T-helper 2 cell treated with Interferon-gamma antibody and Interleukin-4, amounts not matched to agents 100 ng/mL and 5 ng/mL, for 36 hours (primary cell): ENCODE results near the gene RAB4B. TPM values are rescaled to one million over a fixed set of nuclear protein-coding genes. Genes with fewer than 3 reads are reported as not detected.
"Not testable (repeated sequence)": the region's sequence is repeated elsewhere in the genome, so short reads cannot be mapped to it uniquely, and the experiment has no call there.

ENCODE experiments used
- intact Hi-C: fragments of 100-400 bp; cut with micrococcal nuclease; formaldehyde crosslinking; loops from one replicate; pipeline ENCODE4 v1.15.1; 2023
- total RNA-seq: library from RNA; stranded (reverse); gene quantifications from 2 replicates; pipeline ENCODE4 v1.2.3, GENCODE V29; 2022

The RAB4B gene
- total RNA-seq, 1 donor from 2014 or later, result 45.6 TPM

DNA sequence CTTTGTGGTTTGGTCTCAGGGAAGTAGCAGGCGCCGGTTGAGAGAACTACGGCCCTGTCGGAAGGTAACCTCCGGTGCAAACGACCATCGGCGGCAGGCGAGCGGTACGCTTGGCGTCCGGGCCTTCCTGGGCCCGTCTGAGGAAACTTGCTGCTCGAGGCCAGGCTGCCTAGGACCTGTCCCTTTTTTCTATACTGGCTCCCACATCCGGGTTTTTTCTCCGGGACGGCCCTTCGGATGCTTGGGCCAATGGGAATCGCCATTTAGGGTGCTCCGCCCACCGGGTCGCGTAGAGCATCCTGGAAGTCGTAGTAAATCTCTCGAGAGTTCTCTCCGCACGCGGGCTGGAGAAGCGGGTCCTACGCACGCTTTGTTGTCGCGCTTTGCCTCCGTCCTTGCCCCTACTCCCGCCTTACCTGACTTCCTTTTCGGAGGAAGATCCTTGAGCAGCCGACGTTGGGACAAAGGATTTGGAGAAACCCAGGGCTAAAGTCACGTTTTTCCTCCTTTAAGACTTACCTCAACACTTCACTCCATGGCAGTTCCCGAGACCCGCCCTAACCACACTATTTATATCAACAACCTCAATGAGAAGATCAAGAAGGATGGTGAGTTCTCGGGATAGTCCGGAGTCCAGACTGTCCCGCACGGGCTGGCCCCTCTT, 27.0 kb upstream of the RAB4B start, which contains the start of gene SNRPA:
Gene SNRPA, plus strand, starts transcription at position 330 of the 664 bp plus-strand sequence. Its CDS starts 206 bp downstream, at position 536.
- intact Hi-C loops, result loop anchor here (1.0 to 5.0 kb wide), 7 partner anchors 26 to 139 kb away; partner anchors contain the start of gene NUMBL

DNA sequence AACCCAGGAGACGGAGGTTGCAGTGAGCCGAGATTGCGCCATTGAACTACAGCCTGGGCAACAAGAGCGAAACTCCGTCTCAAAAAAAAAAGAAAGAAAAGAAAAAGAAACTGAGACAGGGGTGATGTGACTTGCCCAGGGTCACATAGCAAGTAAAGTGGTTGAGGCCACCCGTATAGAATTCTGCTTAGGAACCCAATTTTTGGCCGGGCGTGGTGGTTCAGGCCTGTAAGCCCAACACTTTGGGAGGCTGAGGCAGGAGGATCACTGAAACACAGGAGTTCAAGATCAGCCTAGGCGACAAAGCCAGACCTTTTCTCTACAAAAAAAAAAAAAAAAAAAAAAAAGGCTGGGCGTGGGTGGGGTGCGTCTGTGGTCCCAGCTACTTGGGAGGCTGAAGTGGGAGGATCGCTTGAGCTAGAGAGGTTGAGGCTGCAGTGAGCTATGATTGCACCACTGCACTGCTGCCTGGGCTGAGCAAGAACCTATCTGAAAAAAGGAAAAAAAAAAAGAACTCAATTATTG, 25.7 kb upstream of the RAB4B start:
- intact Hi-C loops, result loop anchor here (5.0 kb wide), 1 partner anchor 140 kb away; no protein-coding TSS in a partner anchor

DNA sequence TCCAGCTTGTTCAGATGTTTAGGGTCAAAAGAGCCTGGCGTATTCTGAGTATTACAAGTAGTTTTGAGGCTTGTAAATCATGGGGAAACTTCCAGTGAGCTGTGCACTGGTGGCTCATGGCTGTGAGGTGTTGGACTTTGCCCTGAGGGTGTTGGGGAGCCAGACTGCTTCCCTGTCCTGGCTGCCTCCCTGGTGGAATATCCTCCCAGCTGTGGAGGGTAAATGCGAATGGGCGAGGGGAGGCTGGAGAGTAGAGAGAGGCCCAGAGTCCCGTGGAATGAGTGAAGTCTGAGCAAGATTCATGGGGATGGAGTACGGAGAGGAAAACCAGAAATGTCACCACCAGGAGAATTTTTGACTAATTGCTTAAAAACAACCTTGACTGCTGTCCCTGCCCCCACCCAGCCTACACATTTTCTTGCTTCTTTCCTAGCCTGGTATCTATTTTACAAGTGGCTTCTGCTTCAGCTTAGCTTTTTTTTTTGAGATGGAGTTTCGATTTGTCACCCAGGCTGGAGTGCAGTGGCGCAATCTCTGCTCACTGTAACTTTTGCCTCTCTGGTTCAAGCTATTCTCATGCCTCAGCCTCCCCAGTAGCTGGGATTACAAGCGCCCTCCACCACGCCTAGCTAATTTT, 23.3 kb upstream of the RAB4B start:
- intact Hi-C loops, result loop anchor here (5.0 kb wide), 1 partner anchor 142 kb away; no protein-coding TSS in a partner anchor

DNA sequence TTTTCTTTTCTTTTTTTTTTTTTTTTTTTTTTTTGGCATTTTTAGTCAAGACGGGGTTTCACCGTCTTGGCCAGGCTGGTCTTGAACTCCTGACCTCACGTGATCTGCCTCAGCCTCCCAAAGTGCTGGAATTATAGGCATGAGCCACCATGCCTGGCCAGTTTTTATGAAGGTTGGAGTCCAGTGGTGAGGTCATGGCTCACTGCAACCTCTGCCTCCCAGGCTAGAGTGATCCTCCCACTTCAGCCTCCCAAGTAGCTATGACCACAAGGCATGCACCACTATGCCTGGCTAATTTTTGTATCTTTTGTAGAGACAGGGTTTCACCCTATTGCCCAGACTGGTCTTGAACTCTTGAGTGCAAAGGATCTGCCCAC, 22.8 kb upstream of the RAB4B start:
- intact Hi-C loops, result no loop called here

DNA sequence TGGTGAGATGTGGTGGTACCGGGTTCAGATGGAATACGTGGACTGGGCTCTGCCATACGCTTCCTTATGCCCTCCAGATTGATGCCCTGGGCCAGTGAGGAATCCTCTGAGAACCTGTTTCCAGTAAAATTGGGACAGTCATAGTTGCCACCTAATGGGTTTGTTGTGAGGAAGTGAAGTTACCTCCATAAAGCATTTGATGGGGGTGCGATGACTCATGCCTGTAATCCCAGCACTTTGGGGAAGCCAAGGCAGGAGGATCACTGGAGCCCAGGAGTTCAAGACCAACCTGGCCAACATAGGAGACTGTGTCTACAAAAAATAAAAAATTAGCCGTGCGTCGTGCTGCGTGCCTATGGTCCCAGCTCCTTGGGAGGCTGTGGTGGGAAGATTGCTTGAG, 22.3 kb upstream of the RAB4B start:
- intact Hi-C loops, result no loop called here

DNA sequence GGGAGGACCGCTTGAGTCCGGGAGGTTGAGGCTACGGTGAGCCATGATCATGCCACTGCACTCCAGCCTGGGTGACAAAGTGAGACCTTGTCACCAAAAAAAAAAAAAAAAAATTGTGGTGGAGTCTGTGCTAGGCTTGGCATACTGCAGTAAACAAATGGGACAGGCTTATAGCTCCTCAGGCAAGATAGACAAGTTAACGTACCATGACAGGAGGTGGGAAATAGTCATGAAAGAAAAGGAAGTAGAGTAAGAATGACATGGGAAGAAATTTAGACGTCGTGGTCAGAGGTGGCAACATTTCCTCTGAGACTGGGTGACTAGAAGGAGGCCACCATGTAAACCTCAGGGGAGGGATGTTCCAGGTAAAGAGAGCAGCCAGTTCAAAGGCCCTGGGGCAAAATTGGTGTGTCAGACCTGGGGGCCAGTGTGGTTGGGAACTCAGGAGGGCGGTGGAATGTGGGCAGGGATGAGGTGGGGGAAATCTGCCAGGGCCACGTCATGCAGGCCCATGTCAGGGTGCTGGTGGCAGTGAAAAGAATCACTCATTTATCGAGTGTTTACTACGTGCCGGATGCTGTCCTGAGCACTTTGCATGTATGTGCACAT, 21.4 kb upstream of the RAB4B start:
- intact Hi-C loops, result no loop called here

DNA sequence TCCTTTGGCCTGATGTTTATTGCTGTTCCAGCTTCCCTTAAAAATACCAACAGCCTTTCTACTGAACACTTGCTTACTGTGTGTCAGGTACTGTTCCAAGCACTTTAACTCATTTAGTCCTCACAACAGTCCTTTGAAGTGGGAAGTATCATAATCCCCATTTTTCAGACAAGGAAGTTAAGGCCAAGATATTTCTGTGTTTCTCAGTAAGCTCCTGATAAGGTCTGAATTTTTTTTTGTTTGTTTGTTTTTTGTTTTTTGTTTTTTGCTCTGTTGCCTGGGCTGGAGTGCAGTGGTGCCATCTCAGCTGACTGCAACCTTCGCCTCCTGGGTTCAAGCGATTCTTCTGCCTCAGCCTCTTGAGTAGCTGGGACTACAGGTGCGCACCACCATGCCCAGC, 19.6 kb upstream of the RAB4B start:
- intact Hi-C loops, result no loop called here

DNA sequence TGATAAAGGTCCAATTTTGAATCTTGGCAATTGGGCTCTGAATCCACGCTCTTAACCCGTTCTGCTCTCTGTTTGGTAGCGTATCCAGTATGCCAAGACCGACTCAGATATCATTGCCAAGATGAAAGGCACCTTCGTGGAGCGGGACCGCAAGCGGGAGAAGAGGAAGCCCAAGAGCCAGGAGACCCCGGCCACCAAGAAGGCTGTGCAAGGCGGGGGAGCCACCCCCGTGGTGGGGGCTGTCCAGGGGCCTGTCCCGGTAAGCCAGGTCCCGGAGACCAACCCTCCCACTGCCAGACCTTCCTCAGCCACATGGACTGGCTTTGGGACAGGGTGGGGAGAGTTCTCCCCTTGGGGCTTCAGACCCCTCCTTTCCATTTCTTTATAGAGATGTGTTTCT, 18.7 kb upstream of the RAB4B start:
- intact Hi-C loops, result no loop called here

DNA sequence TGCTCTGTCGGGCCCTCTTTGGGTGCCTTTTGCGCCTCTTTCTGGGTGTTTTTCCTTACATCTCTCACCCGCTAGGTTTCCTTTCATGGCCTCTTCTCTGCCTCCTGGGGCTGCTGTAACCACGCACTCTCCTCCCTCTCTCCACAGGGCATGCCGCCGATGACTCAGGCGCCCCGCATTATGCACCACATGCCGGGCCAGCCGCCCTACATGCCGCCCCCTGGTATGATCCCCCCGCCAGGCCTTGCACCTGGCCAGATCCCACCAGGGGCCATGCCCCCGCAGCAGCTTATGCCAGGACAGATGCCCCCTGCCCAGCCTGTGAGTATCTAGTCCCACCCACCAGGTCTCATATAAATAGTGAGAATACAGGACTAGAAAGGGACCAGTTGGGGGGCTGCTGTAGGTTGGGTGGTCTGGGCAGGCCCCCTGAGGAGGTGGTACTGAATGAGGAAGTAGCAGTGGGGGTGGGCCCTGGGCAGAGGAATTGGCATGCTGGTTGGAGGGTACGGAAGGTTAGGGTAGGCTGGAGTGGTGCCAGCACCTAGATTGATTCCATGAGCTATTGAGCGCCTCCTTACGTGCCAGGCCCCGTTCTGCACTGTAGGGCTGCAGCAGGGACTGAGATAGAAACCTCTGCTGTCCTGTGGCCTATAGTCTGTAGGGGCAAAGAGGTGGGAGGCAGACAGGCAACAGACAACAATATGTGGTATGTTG, 15.1 kb upstream of the RAB4B start:
- intact Hi-C loops, result no loop called here

DNA sequence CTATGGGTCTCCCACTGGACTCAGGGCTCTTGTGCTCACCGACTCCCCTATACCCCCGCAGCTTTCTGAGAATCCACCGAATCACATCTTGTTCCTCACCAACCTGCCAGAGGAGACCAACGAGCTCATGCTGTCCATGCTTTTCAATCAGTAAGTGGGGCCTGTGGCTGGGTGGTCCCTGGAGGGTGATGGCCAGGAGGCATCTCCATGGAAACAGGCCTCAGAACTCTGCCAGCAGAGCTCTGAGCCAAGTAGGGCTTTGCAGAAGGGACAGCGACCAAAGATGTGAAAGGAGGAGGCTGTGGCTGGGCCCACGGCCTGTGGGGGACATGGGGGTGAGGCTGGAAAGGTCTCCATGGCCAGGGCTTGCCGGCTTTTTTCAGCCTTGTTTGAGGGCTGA, 14.5 kb upstream of the RAB4B start:
- intact Hi-C loops, result no loop called here

DNA sequence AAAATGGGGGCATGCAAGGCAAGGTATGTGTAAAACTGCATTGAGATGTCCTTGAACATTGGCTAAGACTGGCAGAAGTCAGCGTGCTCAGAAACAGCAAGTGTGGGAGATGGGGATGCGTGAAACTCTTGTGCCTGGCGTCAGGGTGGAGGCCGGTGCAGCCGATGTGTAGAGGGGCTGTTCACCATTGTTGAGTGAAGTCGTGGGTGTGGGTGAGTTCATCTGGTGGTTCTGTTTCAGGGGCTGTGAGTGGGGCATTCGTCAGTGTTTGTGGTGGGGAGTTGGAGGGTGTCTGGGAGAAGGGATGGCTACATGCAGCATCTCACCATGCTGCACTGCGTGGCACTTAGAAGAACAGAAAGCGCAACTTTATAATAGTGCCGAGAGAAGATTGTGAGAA, 14.1 kb upstream of the RAB4B start:
- intact Hi-C loops, result no loop called here

DNA sequence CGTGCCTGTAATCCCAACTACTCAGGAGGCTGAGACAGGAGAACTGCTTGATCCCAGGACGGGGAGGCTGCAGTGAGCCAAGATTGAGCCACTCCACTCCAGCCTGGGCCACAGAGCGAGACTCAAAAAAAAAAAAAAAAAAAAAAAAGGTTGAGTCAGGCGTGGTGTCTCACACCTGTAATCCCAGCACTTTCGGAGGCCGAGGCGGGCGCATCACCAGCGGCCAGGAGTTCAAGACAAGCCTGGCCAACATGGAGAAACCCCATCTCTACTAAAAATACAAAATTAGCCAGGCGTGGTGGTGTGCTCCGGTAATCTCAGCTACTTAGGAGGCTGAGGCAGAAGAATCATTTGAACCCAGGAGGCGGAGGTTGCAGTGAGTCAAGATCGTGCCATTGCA, 11.7 kb upstream of the RAB4B start:
- intact Hi-C loops, result not testable (repeated sequence)

DNA sequence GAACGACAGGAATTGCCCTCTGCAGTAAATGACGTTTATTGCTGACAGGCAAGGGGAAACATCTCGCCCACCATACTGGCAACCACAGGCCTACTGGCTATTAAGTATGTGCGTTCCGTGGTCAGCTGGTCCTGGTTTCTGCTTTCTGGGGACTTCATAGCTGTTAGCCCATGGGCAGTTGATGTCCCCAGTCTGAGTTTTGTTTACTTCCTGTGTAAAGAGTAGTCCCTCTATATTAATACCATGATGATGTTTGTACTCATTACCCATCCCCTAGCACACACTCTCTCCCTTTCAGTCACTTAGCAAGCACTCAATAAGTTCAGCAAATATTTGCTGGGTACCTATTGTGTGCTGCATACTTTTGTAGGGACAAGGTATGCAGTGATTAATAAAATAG, 9.2 kb upstream of the RAB4B start:
- intact Hi-C loops, result no loop called here

DNA sequence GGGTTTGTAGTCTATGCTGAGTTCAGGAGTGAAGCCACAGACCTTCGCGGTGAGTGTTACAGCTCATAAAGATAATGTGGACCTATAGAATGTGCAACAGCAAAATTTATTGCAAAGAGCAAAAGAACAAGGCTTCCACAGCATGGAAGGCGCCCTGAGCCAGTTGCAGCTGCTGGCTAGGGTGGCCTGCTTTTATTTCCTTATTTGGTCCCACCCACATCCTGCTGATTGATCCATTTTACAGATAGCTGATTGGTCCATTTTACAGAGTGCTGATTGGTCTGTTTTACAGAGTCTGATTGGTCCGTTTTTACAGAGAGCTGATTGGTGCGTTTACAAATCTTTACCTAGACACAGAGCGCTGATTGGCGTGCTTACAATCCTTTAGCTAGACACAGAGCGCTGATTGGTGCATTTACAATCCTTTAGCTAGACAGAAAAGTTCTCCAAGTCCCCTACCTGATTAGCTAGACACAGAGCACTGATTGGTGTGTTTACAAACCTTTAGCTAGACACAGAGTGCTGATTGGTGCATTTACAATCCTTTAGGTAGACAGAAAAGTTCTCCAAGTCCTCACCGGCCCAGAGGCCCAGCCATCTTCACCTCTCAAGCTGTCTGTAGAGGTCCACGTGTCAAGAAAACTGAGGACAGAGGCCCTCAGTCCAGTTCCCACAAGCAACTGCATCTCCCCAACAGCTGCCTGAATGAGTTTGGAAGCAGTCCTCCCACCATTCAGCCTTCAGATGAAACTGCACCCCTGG, 6.8 kb upstream of the RAB4B start:
- intact Hi-C loops, result loop anchor here (10.0 kb wide), 2 partner anchors 326 to 494 kb away; partner anchors contain the start of genes HNRNPUL1 and SERTAD3

DNA sequence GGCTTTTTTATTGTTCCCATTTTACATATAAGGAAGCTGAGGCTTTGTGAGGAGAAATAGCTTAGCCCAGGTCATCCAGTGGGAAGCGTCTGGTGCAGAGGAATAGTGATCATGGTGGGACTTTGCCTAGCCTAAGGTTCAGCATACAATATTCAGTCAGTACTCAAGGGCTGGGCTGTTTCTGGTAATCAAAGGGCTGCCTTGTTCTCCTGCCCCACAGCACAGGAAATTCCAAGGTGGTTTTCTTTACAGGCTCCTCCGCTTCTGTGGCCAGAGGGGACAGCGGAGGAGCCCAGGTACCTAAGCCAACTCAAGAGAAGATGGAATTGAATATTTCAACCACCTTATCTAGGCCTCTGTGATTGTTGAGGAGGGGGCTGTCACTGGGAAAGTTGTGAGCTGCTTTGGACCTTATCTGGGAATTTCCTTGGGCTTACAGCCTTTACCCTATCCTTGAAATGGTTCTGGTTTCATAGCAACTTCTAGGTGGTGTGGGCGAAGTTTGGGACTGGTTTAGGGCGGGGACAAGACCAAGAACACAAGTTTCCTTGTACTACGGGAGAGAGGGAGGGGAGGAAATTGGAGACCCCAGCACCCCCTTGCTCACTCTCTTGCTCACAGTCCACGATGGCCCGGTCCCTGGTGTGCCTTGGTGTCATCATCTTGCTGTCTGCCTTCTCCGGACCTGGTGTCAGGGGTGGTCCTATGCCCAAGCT, 3.0 kb upstream of the RAB4B start, which contains the start of gene MIA:
Gene MIA, plus strand, starts transcription at position 606 of the 716 bp plus-strand sequence. Its CDS starts 22 bp downstream, at position 628.
- intact Hi-C loops, result loop anchor here (10.0 kb wide), 2 partner anchors 330 to 490 kb away; partner anchors contain the start of genes HNRNPUL1 and SERTAD3

DNA sequence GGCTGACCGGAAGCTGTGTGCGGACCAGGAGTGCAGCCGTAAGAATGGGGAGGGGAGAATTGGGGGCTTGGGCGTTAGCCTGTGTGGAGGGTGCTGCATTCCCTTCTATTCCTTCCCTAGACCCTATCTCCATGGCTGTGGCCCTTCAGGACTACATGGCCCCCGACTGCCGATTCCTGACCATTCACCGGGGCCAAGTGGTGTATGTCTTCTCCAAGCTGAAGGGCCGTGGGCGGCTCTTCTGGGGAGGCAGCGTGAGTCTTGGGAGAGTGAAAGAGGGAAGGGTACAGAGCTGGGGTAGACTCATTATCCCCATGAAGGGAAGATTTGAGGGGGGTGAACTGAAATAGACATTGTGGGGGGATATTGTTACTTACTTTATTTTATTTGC, 2.4 kb upstream of the RAB4B start:
- intact Hi-C loops, result loop anchor here (10.0 kb wide), 2 partner anchors 331 to 489 kb away; partner anchors contain the start of genes HNRNPUL1 and SERTAD3

DNA sequence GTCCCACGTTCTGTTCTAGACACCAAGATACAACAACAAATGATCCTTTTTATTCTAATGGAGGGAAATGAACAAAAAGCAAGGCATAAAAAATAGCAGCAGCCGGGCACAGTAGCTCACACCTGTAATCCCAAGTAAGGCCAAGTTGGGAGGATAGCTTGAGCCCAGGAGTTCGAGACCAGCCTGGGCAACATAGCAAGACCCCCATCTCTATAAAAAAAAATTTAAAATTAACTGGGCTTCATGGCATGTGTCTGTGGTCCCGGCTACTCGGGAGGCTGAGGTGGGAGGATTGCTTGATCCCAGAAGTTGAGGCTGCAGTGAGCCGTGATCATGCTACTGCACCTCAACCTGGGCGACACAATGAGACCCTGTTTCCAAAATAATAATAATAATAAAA, 1.7 kb upstream of the RAB4B start:
- intact Hi-C loops, result loop anchor here (10.0 kb wide), 2 partner anchors 332 to 488 kb away; partner anchors contain the start of genes HNRNPUL1 and SERTAD3

DNA sequence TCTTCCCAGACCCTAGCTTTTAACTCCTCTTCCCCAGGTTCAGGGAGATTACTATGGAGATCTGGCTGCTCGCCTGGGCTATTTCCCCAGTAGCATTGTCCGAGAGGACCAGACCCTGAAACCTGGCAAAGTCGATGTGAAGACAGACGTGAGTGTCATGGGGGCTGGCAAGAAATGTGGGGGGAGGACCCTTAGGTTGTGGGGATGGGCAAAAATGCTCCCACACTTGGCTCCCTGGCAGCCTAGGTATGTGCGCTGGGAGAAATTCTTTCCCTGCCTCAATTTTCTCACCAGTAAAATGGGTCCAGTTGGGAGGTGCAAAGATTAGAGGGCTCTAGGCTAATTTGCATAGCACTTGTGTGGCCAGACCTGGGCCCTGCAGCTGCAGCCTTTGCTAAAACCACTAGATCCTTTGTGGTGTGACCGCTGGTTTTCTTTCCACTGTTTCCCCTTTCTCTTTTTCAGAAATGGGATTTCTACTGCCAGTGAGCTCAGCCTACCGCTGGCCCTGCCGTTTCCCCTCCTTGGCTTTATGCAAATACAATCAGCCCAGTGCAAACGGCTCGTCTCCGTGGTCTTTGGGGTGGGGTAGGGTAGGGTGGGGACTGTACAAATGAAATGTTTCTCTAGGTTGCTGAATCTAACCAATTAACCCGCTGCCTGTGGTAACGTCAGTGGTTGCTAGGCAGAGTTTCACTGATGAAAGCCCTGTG, 959 bp upstream of the RAB4B start:
- intact Hi-C loops, result loop anchor here (1.0 to 10.0 kb wide), 3 partner anchors 26 to 488 kb away; partner anchors contain the start of genes HNRNPUL1, SERTAD3 and SNRPA

DNA sequence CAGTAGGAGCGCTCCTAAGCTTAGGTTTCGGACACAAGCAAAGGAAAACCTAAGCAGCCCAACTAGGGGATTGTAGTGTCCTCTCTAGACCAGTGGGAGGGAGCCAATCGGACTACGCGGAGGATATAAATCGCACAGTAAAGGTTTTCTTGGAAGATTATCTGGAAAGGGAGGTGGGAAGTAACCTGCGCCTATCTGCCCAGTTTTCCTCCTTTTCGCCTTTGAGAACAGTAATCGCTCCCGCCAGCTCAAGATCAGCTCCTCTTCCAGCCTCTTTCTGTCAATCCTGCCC, 456 bp upstream of the RAB4B start:
- intact Hi-C loops, result loop anchor here (1.0 to 10.0 kb wide), 3 partner anchors 26 to 487 kb away; partner anchors contain the start of genes HNRNPUL1, SERTAD3 and SNRPA
